GM12875 (cell line): ENCODE data around the gene BCAM.

Experiments
- H3K4me3 ChIP-seq: one replicate; pipeline ENCODE4 v1.5.1; 2011; ENCODE audit warnings: low read depth, low read length, control low read depth
- TF ChIP-seq, protein P1 (sequence below): IDR thresholded peaks from 2 replicates; pipeline ENCODE4 v1.5.1; 2011; ENCODE audit warnings: low read depth, mild to moderate bottlenecking, control low read depth, inconsistent platforms, low read length, moderate library complexity, borderline replicate concordance; ENCODE audit not compliant: insufficient read depth

Gene BCAM

DNA sequence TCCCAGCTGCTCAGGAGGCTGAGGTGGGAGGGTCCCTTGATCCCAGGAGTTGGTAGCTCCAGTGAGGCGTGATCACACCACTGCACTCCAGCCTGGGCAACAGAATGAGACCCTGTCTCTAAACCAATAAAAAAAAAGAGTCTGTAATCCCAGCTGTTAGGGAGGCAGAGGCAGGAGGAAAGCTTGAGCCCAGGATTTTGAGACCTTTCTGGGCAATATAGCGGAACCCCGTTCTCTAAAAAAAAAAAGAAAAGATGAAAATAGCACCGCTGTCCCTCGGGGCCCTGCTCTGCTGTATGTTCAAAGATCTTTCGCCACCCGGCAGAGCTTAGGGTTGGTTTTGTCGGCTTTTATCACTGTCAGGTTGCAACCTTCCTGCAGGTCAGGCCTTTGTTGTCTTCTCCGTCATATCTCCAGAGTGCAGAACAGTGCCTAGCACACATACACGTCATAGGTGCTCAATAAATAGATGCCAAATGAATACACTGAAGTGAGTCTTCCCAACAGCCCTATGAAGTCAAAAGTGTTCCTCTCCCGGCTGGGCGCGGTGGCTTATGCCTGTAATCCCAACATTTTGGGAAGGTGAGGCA is 13.4 kb upstream of the BCAM start:
- TF ChIP-seq, protein P1, sequence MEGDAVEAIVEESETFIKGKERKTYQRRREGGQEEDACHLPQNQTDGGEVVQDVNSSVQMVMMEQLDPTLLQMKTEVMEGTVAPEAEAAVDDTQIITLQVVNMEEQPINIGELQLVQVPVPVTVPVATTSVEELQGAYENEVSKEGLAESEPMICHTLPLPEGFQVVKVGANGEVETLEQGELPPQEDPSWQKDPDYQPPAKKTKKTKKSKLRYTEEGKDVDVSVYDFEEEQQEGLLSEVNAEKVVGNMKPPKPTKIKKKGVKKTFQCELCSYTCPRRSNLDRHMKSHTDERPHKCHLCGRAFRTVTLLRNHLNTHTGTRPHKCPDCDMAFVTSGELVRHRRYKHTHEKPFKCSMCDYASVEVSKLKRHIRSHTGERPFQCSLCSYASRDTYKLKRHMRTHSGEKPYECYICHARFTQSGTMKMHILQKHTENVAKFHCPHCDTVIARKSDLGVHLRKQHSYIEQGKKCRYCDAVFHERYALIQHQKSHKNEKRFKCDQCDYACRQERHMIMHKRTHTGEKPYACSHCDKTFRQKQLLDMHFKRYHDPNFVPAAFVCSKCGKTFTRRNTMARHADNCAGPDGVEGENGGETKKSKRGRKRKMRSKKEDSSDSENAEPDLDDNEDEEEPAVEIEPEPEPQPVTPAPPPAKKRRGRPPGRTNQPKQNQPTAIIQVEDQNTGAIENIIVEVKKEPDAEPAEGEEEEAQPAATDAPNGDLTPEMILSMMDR: no peak

DNA sequence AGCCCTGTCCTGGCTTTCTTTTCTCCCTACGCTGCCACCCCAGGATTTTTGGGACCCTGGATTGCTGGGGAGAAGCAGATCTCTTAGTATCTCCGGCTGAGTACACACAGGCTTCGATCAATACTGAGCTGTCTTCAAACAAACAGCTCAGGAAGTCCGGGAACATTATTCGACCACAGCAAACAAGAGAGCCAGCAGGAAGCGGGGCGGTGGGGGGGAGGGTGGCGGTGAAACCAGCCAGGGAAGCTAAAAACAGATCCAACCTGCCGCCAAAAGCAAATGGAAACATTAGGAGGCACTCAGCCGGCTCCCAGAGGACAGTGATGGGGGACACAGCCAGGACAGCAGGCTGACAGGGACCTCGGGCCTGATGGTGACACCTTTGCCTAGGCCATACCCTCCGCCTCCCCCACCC is 12.2 kb upstream of the BCAM start:
- H3K4me3 ChIP-seq: no peak overlapping the region

More for the DNA sequence above, 13.4 kb upstream of the BCAM start:
- no peak overlapping the region for H3K4me3 ChIP-seq

DNA sequence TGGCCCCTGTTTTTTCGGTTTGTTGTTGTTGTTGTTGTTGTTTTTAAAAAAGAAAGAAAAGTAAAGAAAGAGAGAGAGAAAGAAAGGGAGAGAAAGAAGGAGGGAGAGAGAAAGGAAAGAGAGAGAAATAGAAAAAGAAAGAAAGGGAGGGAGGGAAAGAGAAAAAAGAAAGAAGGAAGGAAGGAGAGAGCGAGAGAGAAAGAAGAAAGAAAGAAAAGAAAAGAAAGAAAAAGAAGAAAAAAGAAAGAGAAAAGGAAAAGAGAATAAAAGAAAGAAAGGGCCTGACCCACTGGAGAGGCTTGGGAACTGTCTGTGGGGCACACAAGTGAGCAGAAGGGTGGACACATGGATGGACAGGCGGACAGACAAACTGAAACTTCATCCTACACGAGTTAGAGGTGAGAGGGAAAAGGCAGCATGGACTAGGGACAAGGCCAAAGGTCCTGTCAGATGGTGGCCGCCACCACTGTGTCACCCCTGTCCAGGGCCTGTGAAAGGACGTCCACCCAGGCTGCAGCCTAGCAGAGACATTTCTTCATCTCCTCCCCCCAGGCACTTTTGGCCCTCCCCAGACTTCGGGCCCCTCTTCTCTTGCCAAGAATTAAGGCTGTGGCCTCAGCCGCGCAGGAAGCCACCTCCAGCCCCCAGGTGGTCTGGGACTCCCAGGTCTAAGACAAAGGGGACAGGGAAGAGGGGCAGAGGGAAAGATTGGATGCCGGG is 9.1 kb upstream of the BCAM start:
- TF ChIP-seq, protein P1: no peak
- H3K4me3 ChIP-seq: no peak overlapping the region

More for the DNA sequence above, 12.2 kb upstream of the BCAM start:
- TF ChIP-seq, protein P1: no peak

DNA sequence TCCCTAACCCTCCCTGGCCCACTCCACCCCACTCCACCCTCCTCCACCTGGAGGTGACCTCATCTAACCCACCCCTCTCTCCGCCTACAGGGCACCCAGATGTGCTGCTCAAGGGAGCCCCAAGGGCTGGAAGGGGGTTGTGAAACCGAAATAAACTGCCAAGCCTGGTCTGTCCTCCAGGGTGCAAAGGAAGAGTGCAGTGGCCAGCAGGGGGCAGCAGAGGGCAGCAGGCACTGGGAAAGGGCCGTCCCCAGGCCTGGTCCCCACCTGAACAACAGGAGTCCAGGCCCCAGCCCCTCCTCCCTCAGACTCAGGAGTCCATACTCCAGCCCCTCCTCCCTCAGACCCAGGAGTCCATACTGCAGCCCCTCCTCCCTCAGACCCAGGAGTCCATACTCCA is 8.4 kb upstream of the BCAM start:
- TF ChIP-seq, protein P1: peak; percentile 98
- H3K4me3 ChIP-seq: no peak overlapping the region

DNA sequence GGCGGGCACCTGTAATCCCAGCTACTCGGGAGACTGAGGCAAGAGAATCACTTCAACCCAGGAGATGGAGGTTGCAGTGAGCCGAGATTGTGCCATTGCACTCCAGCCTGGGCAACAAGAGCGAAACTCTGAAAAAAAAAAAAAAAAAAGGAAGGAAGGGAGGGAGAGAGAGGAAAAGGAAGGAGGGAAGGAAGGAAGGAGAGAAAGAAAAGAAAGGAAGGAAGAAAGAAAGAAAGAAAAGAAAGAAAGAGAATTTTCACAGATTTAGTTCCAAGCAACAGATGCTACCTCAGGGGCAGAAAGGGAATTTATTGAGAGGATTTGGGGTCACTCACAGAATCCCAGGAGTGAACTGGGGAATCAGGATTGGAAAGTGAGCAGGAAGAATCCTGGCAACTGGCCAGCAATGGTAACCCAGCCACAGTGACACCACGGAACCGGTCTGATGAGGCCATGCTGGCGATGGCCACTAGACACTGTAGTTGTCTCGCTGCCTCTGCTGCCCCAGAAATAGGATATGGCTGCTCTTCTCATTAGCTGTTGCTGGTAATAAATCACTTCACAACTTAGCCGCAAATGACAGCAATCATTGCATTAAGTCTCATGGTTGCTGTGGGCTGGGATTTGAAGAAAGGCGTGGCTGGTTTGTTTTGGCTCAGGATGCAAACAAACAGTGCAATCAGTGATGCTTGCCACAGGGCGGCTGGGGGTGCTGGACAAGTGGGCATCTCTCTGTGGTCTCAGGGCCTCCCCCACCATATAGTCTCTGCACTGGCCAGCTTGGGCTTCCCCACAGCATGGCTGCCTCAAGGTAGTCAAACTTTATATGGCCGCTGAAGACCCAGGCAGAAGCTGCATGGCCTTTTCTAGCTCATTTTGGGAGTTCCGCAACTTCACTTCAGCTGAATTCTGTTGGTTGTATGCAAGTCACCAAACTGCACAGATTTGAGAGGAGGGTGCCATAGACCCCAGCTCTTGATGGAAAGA is 5.2 kb upstream of the BCAM start:
- TF ChIP-seq, protein P1: no peak
- H3K4me3 ChIP-seq: no peak overlapping the region

DNA sequence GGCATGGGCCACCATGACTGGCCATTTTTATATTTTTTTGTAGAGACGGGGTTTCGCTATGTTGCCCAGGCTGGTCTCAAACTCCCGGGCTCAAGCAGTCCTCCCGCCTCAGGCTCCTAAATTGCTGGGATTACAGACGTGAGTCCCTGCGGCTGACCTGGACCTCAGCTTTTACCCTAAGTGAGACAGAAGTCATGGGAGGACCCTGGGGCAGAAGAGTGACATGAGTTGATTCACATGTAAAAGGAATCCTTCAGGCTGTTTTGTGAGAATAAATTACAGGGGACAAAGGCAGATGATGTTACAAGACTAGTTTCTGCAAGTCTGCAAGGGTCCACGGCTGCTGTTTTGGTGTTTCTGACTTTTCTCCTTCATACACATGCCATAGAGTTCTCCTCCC is 2.6 kb upstream of the BCAM start:
- H3K4me3 ChIP-seq: no peak overlapping the region
- TF ChIP-seq, protein P1: no peak
